Ectodermal cell (in vitro differentiated cells): ENCODE results near the gene SESTD1.
A peak's percentile ranks its signal among the peaks of the same experiment; 100 is the strongest.

ENCODE experiments used
- H3K27ac ChIP-seq: 2 replicates; pipeline ENCODE4 v1.7.0; 2013; ENCODE audit warnings: mild to moderate bottlenecking, low read depth, low read length; ENCODE audit not compliant: insufficient read depth, poor library complexity, severe bottlenecking
- H3K27me3 ChIP-seq: 2 replicates; pipeline ENCODE4 v1.7.0; 2013; ENCODE audit warnings: mild to moderate bottlenecking, low read length; ENCODE audit not compliant: insufficient read depth, control insufficient read depth, poor library complexity, severe bottlenecking
- H3K36me3 ChIP-seq: one replicate; pipeline ENCODE4 v1.7.0; 2013; ENCODE audit warnings: low read length; ENCODE audit not compliant: control insufficient read depth, insufficient read depth
- H3K4me1 ChIP-seq: one replicate; pipeline ENCODE4 v1.7.0; 2013; ENCODE audit warnings: low read length; ENCODE audit not compliant: control insufficient read depth, insufficient read depth
- H3K4me3 ChIP-seq: 2 replicates; pipeline ENCODE4 v1.7.0; 2013; ENCODE audit warnings: low read depth, low read length, control low read depth; ENCODE audit not compliant: insufficient read depth
- H3K9me3 ChIP-seq: 2 replicates; pipeline ENCODE4 v1.7.0; 2013; ENCODE audit warnings: mild to moderate bottlenecking, low read length, moderate library complexity; ENCODE audit not compliant: control insufficient read depth
- WGBS, 2 experiments: methylation state at CpG; one replicate each; pipeline ENCODE4 v1.1.7; 2013; ENCODE audit warnings: missing lambda C conversion rate in 2 of 2; 5-methylcytosine and 5-hydroxymethylcytosine counted together

SESTD1 gene

DNA sequence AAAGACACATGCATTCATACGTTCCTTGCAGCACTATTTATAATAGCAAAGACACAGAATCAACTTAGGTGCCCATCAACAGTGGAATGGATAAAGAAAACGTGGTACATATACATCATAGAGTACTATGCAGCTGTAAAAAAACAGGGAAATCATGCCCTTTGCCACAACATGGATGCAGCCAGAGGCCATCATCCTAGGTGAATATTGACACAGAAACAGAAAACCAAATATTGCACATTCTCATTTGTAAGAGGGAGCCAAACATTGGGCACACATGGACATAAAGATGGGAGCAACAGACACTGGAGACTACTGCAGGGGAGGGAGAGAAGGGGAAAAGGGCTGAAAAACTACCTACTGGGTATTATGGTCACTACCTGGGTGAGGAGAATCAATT is 73.5 kb downstream of the SESTD1 start:
- WGBS, 2 experiments = 90 to 95% methylated on average over 2 of the region's 2 CpGs
- H3K27me3 ChIP-seq = no peaks in the 10 kb centered on the region
- H3K27ac ChIP-seq = no peak overlapping the region
- no peak overlapping the region for H3K4me3 ChIP-seq
- H3K9me3 ChIP-seq = peaks cover 3% of the 10 kb centered on the region
- no peaks in the 10 kb centered on the region for H3K4me1 ChIP-seq
- peaks cover 11% of the 10 kb centered on the region for H3K36me3 ChIP-seq

DNA sequence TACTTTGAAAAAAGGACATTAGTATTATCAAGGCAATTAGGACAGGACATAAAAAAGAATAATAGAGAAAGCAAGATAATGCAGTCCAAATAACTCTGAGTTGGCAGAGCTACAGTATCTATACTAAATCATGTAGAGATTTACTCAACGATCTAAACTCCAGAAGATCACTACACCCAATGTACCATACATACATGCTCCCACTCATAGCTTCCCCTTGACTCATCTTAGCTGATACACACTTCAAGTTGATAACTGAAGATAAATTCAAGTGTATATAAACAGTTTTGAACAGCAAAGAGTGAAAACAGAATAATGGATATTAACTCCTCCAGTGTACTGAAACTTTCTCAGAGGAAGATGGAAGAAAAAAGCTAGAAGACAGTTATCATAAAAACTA is 78.5 kb downstream of the SESTD1 start:
- no peak overlapping the region for H3K27ac ChIP-seq
- WGBS, 2 experiments = 91 to 95% methylated on average over 1 of the region's 1 CpG
- no peaks in the 10 kb centered on the region for H3K27me3 ChIP-seq
- H3K9me3 ChIP-seq = peaks cover 3% of the 10 kb centered on the region
- peaks cover under 1% of the 10 kb centered on the region for H3K4me1 ChIP-seq
- H3K4me3 ChIP-seq = no peak overlapping the region
- H3K36me3 ChIP-seq = peaks cover 7% of the 10 kb centered on the region

- 100% methylated on average over 1 of the region's 1 CpG; no CpG with 5 or more reads in 1 of the 2 experiments for WGBS, 2 experiments
Observed at GRCh38 chr2:179184610-179185009, 80.0 kb downstream of the SESTD1 start.

GRCh38 chr2:179181002-179181401 is 83.6 kb downstream of the SESTD1 start:
- no peaks in the 10 kb centered on the region for H3K36me3 ChIP-seq
- peaks cover 11% of the 10 kb centered on the region for H3K4me1 ChIP-seq
- WGBS, 2 experiments = 82 to 84% methylated on average over 2 to 3 of the region's 3 CpGs
- H3K27me3 ChIP-seq = no peaks in the 10 kb centered on the region
- no peak overlapping the region for H3K4me3 ChIP-seq
- peak overlapping the region; percentile 55 for H3K27ac ChIP-seq
- no peaks in the 10 kb centered on the region for H3K9me3 ChIP-seq

More at GRCh38 chr2:179184610-179185009, 80.0 kb downstream of the SESTD1 start:
- H3K9me3 ChIP-seq = no peaks in the 10 kb centered on the region
- H3K27me3 ChIP-seq = no peaks in the 10 kb centered on the region
- H3K36me3 ChIP-seq = peaks cover 6% of the 10 kb centered on the region
- H3K4me3 ChIP-seq = no peak overlapping the region
- H3K27ac ChIP-seq = no peak overlapping the region
- H3K4me1 ChIP-seq = peaks cover 11% of the 10 kb centered on the region

DNA sequence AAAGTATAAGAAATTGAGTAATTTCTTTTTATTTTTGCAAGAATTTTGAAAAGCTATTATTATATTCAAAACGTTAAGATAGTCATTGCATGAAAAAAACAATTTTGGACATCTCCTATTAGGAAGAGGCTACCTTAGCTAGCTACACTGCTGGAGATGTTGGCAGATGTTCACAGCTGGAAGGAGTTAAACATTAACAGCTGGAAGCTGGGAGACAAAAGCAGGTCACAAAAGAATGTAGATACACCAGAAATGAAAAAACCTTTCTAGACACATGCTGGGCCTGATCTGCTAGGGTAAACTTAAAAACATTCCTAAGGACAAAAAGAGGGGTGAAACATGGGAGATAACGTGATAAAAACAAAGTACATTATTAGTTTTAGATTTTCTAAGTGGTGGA is 84.4 kb downstream of the SESTD1 start:
- H3K27me3 ChIP-seq = no peaks in the 10 kb centered on the region
- peaks cover 11% of the 10 kb centered on the region for H3K4me1 ChIP-seq
- H3K4me3 ChIP-seq = no peak overlapping the region
- peak overlapping the region; percentile 55 for H3K27ac ChIP-seq
- no peaks in the 10 kb centered on the region for H3K9me3 ChIP-seq
- no peaks in the 10 kb centered on the region for H3K36me3 ChIP-seq
- 45% methylated on average over 2 of the region's 2 CpGs; no CpG with 5 or more reads in 1 of the 2 experiments for WGBS, 2 experiments

DNA sequence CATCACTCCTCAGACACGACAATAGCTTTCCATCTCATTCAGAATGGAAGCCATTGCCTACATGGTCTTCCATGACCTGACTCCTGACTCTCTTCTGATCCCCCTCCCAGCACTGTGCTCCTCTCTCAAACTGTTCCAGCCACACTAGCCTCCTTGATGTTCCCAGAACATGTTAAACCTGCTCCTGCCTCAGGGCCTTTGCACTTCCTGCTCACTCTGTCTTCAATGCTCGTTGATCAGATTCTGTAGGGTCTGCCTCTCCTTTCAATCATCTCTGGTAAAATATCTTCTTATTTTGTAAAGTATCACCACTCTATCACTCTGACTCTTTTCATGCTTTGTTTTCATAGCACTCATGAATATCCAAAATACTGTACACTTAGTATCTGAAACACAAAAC is 84.9 kb downstream of the SESTD1 start:
- no peaks in the 10 kb centered on the region for H3K27me3 ChIP-seq
- no peaks in the 10 kb centered on the region for H3K36me3 ChIP-seq
- peaks cover 11% of the 10 kb centered on the region for H3K4me1 ChIP-seq
- H3K27ac ChIP-seq = no peak overlapping the region
- no peak overlapping the region for H3K4me3 ChIP-seq
- H3K9me3 ChIP-seq = no peaks in the 10 kb centered on the region
- WGBS, 2 experiments = 90 to 95% methylated on average over 2 of the region's 2 CpGs

GRCh38 chr2:179177694-179178093 is 86.9 kb downstream of the SESTD1 start:
- Histone ChIP-seq H3K4me3 (no peak overlapping the region), H3K27ac (no peak overlapping the region), H3K27me3 (no peaks in the 10 kb centered on the region), H3K36me3 (no peaks in the 10 kb centered on the region), H3K9me3 (no peaks in the 10 kb centered on the region), H3K4me1 (peaks cover 11% of the 10 kb centered on the region)
- 89 to 100% methylated on average over 1 of the region's 1 CpG for WGBS, 2 experiments

DNA sequence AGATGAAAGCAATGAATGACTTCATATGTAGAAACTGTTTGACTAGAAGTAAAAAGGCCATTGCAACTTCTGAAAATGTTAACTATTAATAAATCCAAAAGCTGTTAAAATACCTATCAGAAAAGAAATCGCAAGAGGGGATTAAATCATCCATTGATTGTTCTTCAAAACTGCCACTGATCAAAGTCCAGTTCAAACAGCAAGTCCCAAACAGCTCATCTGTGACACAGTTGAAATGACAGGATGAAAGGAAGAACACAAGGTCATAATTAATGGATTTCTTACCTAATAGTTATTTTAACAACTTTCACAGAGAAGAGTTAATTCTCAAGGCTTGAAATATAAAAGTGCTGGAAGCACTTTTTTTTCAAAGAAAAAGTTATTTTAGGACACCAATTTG is 90.4 kb downstream of the SESTD1 start:
- Histone ChIP-seq H3K9me3 (no peaks in the 10 kb centered on the region), H3K36me3 (no peaks in the 10 kb centered on the region), H3K27ac (no peak overlapping the region), H3K4me1 (no peaks in the 10 kb centered on the region), H3K27me3 (no peaks in the 10 kb centered on the region), H3K4me3 (no peak overlapping the region)
- 85 to 100% methylated on average over 1 of the region's 1 CpG for WGBS, 2 experiments

DNA sequence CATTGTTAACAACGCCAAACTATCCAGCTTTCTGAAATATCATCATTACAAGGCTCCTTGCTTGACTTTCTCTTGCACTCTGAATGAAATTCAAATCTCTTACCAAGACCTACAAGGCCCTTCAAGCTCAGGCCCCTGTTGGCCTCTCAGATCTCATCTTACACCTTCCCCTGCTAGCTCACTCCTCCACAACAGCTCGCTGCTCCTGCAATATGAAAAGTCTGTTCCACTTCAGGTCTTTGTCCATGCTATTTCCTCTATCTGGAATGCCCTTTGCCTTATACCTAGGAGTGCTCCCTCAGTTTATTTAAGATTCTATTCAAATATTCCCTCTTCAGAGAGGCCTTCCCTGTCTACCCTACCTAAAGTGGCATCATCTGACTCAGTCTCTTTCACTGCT is 91.7 kb downstream of the SESTD1 start:
- WGBS, 2 experiments = 90 to 91% methylated on average over 2 of the region's 2 CpGs
- Histone ChIP-seq H3K4me1 (no peaks in the 10 kb centered on the region), H3K27ac (no peak overlapping the region), H3K4me3 (no peak overlapping the region), H3K27me3 (no peaks in the 10 kb centered on the region), H3K36me3 (no peaks in the 10 kb centered on the region), H3K9me3 (no peaks in the 10 kb centered on the region)

GRCh38 chr2:179171371-179171770 is 93.3 kb downstream of the SESTD1 start:
- Histone ChIP-seq H3K4me3 (no peak overlapping the region), H3K27me3 (no peaks in the 10 kb centered on the region), H3K4me1 (no peaks in the 10 kb centered on the region), H3K36me3 (no peaks in the 10 kb centered on the region), H3K27ac (no peak overlapping the region), H3K9me3 (no peaks in the 10 kb centered on the region)
- WGBS, 2 experiments = 100% methylated on average over 1 of the region's 1 CpG; no CpG with 5 or more reads in 1 of the 2 experiments

GRCh38 chr2:179170901-179171300 is 93.7 kb downstream of the SESTD1 start:
- no peak overlapping the region for H3K27ac ChIP-seq
- no peaks in the 10 kb centered on the region for H3K9me3 ChIP-seq
- H3K27me3 ChIP-seq = no peaks in the 10 kb centered on the region
- no peak overlapping the region for H3K4me3 ChIP-seq
- no CpG with 5 or more reads among the region's 1 CpG for WGBS, 2 experiments
- no peaks in the 10 kb centered on the region for H3K36me3 ChIP-seq
- H3K4me1 ChIP-seq = no peaks in the 10 kb centered on the region
